Measurements from ENCODE around the gene CPVL.
"Not testable (repeated sequence)": the region's sequence is repeated elsewhere in the genome, so short reads cannot be mapped to it uniquely, and the experiment has no call there.

The CPVL gene

GRCh38 chr7:29116361-29117200 is 29.8 kb downstream of the CPVL start:
- DNase-seq, result no peak

GRCh38 chr7:29115753-29116152 is 30.6 kb downstream of the CPVL start:
- DNase-seq, result no peak

- DNase-seq, result no peak
These were observed 31.1 kb downstream of the CPVL start for GRCh38 chr7:29115130-29115687.

GRCh38 chr7:29114266-29114665 is 32.1 kb downstream of the CPVL start:
- DNase-seq, result not testable (repeated sequence)

- no peak for DNase-seq
These were observed 32.8 kb downstream of the CPVL start for GRCh38 chr7:29113384-29114102.

- DNase-seq, result no peak
These were observed 33.6 kb downstream of the CPVL start for GRCh38 chr7:29112721-29113120.

GRCh38 chr7:29109899-29110298 is 36.4 kb downstream of the CPVL start:
- DNase-seq, result no peak

- DNase-seq, result no peak
These were observed 37.0 kb downstream of the CPVL start for GRCh38 chr7:29109358-29109757.

- no peak for DNase-seq
These were observed 39.3 kb downstream of the CPVL start for GRCh38 chr7:29107056-29107455.

- DNase-seq, result no peak
These were observed 39.7 kb downstream of the CPVL start for GRCh38 chr7:29106669-29106988.

- no peak for DNase-seq
These were observed 40.3 kb downstream of the CPVL start for GRCh38 chr7:29105752-29106668.

- no peak for DNase-seq
These were observed 41.1 kb downstream of the CPVL start for GRCh38 chr7:29105191-29105590.

GRCh38 chr7:29102558-29103151 is 43.7 kb downstream of the CPVL start:
- peak; percentile 6 for DNase-seq

GRCh38 chr7:29100924-29101323 is 45.4 kb downstream of the CPVL start:
- DNase-seq, result no peak

GRCh38 chr7:29099896-29100847 is 46.2 kb downstream of the CPVL start:
- no peak for DNase-seq

GRCh38 chr7:29096446-29096730 is 49.9 kb downstream of the CPVL start:
- DNase-seq, result no peak

- DNase-seq, result no peak
These were observed 50.5 kb downstream of the CPVL start for GRCh38 chr7:29095631-29096445.

- not testable (repeated sequence) for DNase-seq
These were observed 53.2 kb downstream of the CPVL start for GRCh38 chr7:29093091-29093490.

- no peak for DNase-seq
These were observed 54.6 kb downstream of the CPVL start for GRCh38 chr7:29091715-29092114.

- DNase-seq, result no peak
These were observed 55.3 kb downstream of the CPVL start for GRCh38 chr7:29090836-29091601.
